ENCODE results near the gene C16orf86.

Gene C16orf86

GRCh38 chr16:67654403-67654911 lies 12.2 kb upstream of the C16orf86 start:
- TF ChIP-seq SNAI2 (CRISPR knock-in tag; IDR thresholded peaks at IDR 0.05) (no peak), ZC3H10 (CRISPR knock-in tag; IDR thresholded peaks at IDR 0.05) (no peak), ZFP3 (CRISPR knock-in tag; IDR thresholded peaks at IDR 0.05) (no peak), ZNF70 (CRISPR knock-in tag; IDR thresholded peaks at IDR 0.05) (no peak), TCF4 (CRISPR knock-in tag; IDR thresholded peaks at IDR 0.05; ENCODE audit: borderline replicate concordance) (no peak), PPARA (CRISPR knock-in tag; IDR thresholded peaks at IDR 0.05; ENCODE audit: borderline replicate concordance) (no peak), ZNF8 (CRISPR knock-in tag; IDR thresholded peaks at IDR 0.05) (no peak), ESRRG (CRISPR knock-in tag; IDR thresholded peaks at IDR 0.05) (no peak), CSDC2 (CRISPR knock-in tag; IDR thresholded peaks at IDR 0.05) (no peak), TSHZ2 (CRISPR knock-in tag; IDR thresholded peaks at IDR 0.05) (no peak), GLIS3 (CRISPR knock-in tag; IDR thresholded peaks at IDR 0.05) (no peak), POU6F1 (CRISPR knock-in tag; IDR thresholded peaks at IDR 0.05; ENCODE audit: borderline replicate concordance, low read depth) (no peak), OSR1 (CRISPR knock-in tag; IDR thresholded peaks at IDR 0.05) (no peak), CSRNP3 (CRISPR knock-in tag; IDR thresholded peaks at IDR 0.05) (no peak), BACH2 (CRISPR knock-in tag; IDR thresholded peaks at IDR 0.05; ENCODE audit: borderline replicate concordance) (no peak)
- ATAC-seq: no peak

- no peak for ATAC-seq
- no peak for TF ChIP-seq TOX (CRISPR knock-in tag; IDR thresholded peaks at IDR 0.05; ENCODE audit: borderline replicate concordance)
- no peak for TF ChIP-seq CSDC2 (CRISPR knock-in tag; IDR thresholded peaks at IDR 0.05)
- no peak for TF ChIP-seq ARNTL (CRISPR knock-in tag; IDR thresholded peaks at IDR 0.05; ENCODE audit: borderline replicate concordance, low read depth)
- no peak for TF ChIP-seq ZNF70 (CRISPR knock-in tag; IDR thresholded peaks at IDR 0.05)
- no peak for TF ChIP-seq CREB5 (CRISPR knock-in tag; IDR thresholded peaks at IDR 0.05; ENCODE audit: low read depth)
- no peak for TF ChIP-seq TCF4 (CRISPR knock-in tag; IDR thresholded peaks at IDR 0.05; ENCODE audit: borderline replicate concordance)
- TF ChIP-seq PATZ1 (CRISPR knock-in tag; IDR thresholded peaks at IDR 0.05; ENCODE audit: borderline replicate concordance): no peak
Observed at GRCh38 chr16:67655363-67655762, 11.3 kb upstream of the C16orf86 start.

GRCh38 chr16:67656344-67657016 lies 10.1 kb upstream of the C16orf86 start:
- no peak for ATAC-seq
- TF ChIP-seq ESRRG (CRISPR knock-in tag; IDR thresholded peaks at IDR 0.05): no peak
- TF ChIP-seq BACH2 (CRISPR knock-in tag; IDR thresholded peaks at IDR 0.05; ENCODE audit: borderline replicate concordance): no peak
- no peak for TF ChIP-seq GLIS3 (CRISPR knock-in tag; IDR thresholded peaks at IDR 0.05)
- TF ChIP-seq ZNF70 (CRISPR knock-in tag; IDR thresholded peaks at IDR 0.05): no peak
- TF ChIP-seq CSRNP3 (CRISPR knock-in tag; IDR thresholded peaks at IDR 0.05): no peak
- TF ChIP-seq TCF4 (CRISPR knock-in tag; IDR thresholded peaks at IDR 0.05; ENCODE audit: borderline replicate concordance): no peak
- TF ChIP-seq ISL1 (CRISPR knock-in tag; IDR thresholded peaks at IDR 0.05): no peak
- no peak for TF ChIP-seq ZC3H10 (CRISPR knock-in tag; IDR thresholded peaks at IDR 0.05)
- no peak for TF ChIP-seq ZNF8 (CRISPR knock-in tag; IDR thresholded peaks at IDR 0.05)
- no peak for TF ChIP-seq POU6F1 (CRISPR knock-in tag; IDR thresholded peaks at IDR 0.05; ENCODE audit: borderline replicate concordance, low read depth)

Data from SK-N-SH treated with all-trans-retinoic acid at 6 μM for 48 hours (cell line).